Osteoblast (primary cell): Measurements from ENCODE around the gene NAPG. TPM values are rescaled to one million over a fixed set of nuclear protein-coding genes. Genes with fewer than 3 reads are reported as not detected.

ENCODE experiments used
- total RNA-seq: library from RNA; depleted of rRNA; stranded (reverse); fragments of >200 nt; gene quantifications from 2 replicates; pipeline ENCODE4 v1.2.3, GENCODE V29; 2012

The NAPG gene
- total RNA-seq, 1 donor: 47.4 TPM

Other genes with a start within 250 kb of the NAPG start
- gene APCDD1, start 71.4 kb upstream of the NAPG start, total RNA-seq: 1.8 and 3.3 TPM in 2 replicates